Epidermal melanocyte (primary cell): Measurements from ENCODE around the gene P2RX5.

Experiments
- DNase-seq: peaks from one replicate; pipeline ENCODE4 v3.0.0; 2011; ENCODE audit warnings: low spot score; ENCODE audit not compliant: insufficient read length

P2RX5 gene

GRCh38 chr17:3681565-3681964, 14.4 kb downstream of the P2RX5 start:
- no peak for DNase-seq

- DNase-seq, result no peak
These were observed 14.9 kb downstream of the P2RX5 start for GRCh38 chr17:3681057-3681456.

- DNase-seq, result no peak
These were observed 16.3 kb downstream of the P2RX5 start for GRCh38 chr17:3679531-3680126.

- DNase-seq, result no peak
These were observed 17.0 kb downstream of the P2RX5 start for GRCh38 chr17:3678821-3679530.

GRCh38 chr17:3678095-3678820, 17.7 kb downstream of the P2RX5 start:
- no peak for DNase-seq

- DNase-seq, result no peak
These were observed 20.1 kb downstream of the P2RX5 start for GRCh38 chr17:3675886-3676285.

- no peak for DNase-seq
These were observed 23.4 kb downstream of the P2RX5 start for GRCh38 chr17:3672571-3672970.

- DNase-seq, result no peak
These were observed 26.4 kb downstream of the P2RX5 start for GRCh38 chr17:3669548-3669947.

GRCh38 chr17:3669085-3669347, 26.9 kb downstream of the P2RX5 start:
- DNase-seq, result no peak

- peak; percentile 96 for DNase-seq
These were observed 27.5 kb downstream of the P2RX5 start, which contains the start of the genes EMC6 and TAX1BP3 for GRCh38 chr17:3668279-3669084. Gene EMC6, plus strand, starts transcription at chr17:3668812. Its CDS starts 335 bp downstream, at chr17:3669147. Gene TAX1BP3, minus strand, starts transcription at chr17:3668578. Its CDS starts 52 bp downstream, at chr17:3668526.

- DNase-seq, result peak; percentile 93
These were observed 28.3 kb downstream of the P2RX5 start for GRCh38 chr17:3667366-3668278.

- DNase-seq, result no peak
These were observed 29.4 kb downstream of the P2RX5 start for GRCh38 chr17:3666516-3666915.

- DNase-seq, result no peak
These were observed 30.1 kb downstream of the P2RX5 start for GRCh38 chr17:3665834-3666233.

- DNase-seq, result no peak
These were observed 32.6 kb downstream of the P2RX5 start for GRCh38 chr17:3663102-3664011.

- DNase-seq, result no peak
These were observed 35.6 kb downstream of the P2RX5 start for GRCh38 chr17:3660311-3660891.

- DNase-seq, result peak; percentile 83
These were observed 36.3 kb downstream of the P2RX5 start for GRCh38 chr17:3659541-3660111.

- DNase-seq, result no peak
These were observed 37.0 kb downstream of the P2RX5 start for GRCh38 chr17:3658784-3659449.
